ENCODE results near the gene AK5.

DNA sequence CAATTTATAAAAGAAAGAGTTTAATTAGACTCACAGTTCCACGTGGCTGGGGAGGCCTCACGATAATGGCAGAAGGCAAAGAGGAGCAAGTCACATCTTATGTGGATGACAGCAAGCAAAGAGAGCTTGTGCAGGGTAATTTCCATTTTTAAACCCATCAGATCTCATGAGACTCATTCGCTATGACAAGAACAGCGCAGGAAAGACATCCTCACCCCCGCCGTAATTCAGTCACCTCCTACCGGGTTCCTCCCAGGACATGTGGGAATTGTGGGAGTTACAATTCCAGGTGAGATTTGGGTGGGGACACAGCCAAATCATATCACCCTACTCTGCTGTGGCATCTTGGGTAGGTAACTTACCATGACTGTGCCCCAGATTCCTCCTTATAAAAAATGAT, 79.8 kb downstream of the AK5 start:
- TF ChIP-seq, protein P1, sequence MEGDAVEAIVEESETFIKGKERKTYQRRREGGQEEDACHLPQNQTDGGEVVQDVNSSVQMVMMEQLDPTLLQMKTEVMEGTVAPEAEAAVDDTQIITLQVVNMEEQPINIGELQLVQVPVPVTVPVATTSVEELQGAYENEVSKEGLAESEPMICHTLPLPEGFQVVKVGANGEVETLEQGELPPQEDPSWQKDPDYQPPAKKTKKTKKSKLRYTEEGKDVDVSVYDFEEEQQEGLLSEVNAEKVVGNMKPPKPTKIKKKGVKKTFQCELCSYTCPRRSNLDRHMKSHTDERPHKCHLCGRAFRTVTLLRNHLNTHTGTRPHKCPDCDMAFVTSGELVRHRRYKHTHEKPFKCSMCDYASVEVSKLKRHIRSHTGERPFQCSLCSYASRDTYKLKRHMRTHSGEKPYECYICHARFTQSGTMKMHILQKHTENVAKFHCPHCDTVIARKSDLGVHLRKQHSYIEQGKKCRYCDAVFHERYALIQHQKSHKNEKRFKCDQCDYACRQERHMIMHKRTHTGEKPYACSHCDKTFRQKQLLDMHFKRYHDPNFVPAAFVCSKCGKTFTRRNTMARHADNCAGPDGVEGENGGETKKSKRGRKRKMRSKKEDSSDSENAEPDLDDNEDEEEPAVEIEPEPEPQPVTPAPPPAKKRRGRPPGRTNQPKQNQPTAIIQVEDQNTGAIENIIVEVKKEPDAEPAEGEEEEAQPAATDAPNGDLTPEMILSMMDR (conservative IDR thresholded peaks at IDR 0.05; ENCODE audit: low read depth in 2 of 2) = no peak
- TF ChIP-seq POLR2AphosphoS5 (IDR thresholded peaks at IDR 0.05; ENCODE audit: low read depth) (no peak), EZH2 (IDR thresholded peaks at IDR 0.05; ENCODE audit: low read depth, unreplicated experiment) (no peak), CREB1 (CRISPR knock-in tag; IDR thresholded peaks at IDR 0.05; ENCODE audit: low read depth) (no peak), EZH2phosphoT487 (IDR thresholded peaks at IDR 0.05; ENCODE audit: unreplicated experiment) (no peak), NANOG (IDR thresholded peaks at IDR 0.05; ENCODE audit: borderline replicate concordance) (no peak), STAT1 (IDR thresholded peaks at IDR 0.05; ENCODE audit: unreplicated experiment) (no peak), JUNB (IDR thresholded peaks at IDR 0.05; ENCODE audit: unreplicated experiment) (no peak), ZNF114 (CRISPR knock-in tag; IDR thresholded peaks at IDR 0.05) (no peak), ZNF331 (CRISPR knock-in tag; IDR thresholded peaks at IDR 0.05; ENCODE audit: low read depth) (no peak)
- TF ChIP-seq, protein P2, sequence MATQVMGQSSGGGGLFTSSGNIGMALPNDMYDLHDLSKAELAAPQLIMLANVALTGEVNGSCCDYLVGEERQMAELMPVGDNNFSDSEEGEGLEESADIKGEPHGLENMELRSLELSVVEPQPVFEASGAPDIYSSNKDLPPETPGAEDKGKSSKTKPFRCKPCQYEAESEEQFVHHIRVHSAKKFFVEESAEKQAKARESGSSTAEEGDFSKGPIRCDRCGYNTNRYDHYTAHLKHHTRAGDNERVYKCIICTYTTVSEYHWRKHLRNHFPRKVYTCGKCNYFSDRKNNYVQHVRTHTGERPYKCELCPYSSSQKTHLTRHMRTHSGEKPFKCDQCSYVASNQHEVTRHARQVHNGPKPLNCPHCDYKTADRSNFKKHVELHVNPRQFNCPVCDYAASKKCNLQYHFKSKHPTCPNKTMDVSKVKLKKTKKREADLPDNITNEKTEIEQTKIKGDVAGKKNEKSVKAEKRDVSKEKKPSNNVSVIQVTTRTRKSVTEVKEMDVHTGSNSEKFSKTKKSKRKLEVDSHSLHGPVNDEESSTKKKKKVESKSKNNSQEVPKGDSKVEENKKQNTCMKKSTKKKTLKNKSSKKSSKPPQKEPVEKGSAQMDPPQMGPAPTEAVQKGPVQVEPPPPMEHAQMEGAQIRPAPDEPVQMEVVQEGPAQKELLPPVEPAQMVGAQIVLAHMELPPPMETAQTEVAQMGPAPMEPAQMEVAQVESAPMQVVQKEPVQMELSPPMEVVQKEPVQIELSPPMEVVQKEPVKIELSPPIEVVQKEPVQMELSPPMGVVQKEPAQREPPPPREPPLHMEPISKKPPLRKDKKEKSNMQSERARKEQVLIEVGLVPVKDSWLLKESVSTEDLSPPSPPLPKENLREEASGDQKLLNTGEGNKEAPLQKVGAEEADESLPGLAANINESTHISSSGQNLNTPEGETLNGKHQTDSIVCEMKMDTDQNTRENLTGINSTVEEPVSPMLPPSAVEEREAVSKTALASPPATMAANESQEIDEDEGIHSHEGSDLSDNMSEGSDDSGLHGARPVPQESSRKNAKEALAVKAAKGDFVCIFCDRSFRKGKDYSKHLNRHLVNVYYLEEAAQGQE (IDR thresholded peaks at IDR 0.05; ENCODE audit: unreplicated experiment) = no peak
- TF ChIP-seq, protein P3, sequence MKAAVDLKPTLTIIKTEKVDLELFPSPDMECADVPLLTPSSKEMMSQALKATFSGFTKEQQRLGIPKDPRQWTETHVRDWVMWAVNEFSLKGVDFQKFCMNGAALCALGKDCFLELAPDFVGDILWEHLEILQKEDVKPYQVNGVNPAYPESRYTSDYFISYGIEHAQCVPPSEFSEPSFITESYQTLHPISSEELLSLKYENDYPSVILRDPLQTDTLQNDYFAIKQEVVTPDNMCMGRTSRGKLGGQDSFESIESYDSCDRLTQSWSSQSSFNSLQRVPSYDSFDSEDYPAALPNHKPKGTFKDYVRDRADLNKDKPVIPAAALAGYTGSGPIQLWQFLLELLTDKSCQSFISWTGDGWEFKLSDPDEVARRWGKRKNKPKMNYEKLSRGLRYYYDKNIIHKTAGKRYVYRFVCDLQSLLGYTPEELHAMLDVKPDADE (IDR thresholded peaks at IDR 0.05) = no peak
- TF ChIP-seq, protein P4, sequence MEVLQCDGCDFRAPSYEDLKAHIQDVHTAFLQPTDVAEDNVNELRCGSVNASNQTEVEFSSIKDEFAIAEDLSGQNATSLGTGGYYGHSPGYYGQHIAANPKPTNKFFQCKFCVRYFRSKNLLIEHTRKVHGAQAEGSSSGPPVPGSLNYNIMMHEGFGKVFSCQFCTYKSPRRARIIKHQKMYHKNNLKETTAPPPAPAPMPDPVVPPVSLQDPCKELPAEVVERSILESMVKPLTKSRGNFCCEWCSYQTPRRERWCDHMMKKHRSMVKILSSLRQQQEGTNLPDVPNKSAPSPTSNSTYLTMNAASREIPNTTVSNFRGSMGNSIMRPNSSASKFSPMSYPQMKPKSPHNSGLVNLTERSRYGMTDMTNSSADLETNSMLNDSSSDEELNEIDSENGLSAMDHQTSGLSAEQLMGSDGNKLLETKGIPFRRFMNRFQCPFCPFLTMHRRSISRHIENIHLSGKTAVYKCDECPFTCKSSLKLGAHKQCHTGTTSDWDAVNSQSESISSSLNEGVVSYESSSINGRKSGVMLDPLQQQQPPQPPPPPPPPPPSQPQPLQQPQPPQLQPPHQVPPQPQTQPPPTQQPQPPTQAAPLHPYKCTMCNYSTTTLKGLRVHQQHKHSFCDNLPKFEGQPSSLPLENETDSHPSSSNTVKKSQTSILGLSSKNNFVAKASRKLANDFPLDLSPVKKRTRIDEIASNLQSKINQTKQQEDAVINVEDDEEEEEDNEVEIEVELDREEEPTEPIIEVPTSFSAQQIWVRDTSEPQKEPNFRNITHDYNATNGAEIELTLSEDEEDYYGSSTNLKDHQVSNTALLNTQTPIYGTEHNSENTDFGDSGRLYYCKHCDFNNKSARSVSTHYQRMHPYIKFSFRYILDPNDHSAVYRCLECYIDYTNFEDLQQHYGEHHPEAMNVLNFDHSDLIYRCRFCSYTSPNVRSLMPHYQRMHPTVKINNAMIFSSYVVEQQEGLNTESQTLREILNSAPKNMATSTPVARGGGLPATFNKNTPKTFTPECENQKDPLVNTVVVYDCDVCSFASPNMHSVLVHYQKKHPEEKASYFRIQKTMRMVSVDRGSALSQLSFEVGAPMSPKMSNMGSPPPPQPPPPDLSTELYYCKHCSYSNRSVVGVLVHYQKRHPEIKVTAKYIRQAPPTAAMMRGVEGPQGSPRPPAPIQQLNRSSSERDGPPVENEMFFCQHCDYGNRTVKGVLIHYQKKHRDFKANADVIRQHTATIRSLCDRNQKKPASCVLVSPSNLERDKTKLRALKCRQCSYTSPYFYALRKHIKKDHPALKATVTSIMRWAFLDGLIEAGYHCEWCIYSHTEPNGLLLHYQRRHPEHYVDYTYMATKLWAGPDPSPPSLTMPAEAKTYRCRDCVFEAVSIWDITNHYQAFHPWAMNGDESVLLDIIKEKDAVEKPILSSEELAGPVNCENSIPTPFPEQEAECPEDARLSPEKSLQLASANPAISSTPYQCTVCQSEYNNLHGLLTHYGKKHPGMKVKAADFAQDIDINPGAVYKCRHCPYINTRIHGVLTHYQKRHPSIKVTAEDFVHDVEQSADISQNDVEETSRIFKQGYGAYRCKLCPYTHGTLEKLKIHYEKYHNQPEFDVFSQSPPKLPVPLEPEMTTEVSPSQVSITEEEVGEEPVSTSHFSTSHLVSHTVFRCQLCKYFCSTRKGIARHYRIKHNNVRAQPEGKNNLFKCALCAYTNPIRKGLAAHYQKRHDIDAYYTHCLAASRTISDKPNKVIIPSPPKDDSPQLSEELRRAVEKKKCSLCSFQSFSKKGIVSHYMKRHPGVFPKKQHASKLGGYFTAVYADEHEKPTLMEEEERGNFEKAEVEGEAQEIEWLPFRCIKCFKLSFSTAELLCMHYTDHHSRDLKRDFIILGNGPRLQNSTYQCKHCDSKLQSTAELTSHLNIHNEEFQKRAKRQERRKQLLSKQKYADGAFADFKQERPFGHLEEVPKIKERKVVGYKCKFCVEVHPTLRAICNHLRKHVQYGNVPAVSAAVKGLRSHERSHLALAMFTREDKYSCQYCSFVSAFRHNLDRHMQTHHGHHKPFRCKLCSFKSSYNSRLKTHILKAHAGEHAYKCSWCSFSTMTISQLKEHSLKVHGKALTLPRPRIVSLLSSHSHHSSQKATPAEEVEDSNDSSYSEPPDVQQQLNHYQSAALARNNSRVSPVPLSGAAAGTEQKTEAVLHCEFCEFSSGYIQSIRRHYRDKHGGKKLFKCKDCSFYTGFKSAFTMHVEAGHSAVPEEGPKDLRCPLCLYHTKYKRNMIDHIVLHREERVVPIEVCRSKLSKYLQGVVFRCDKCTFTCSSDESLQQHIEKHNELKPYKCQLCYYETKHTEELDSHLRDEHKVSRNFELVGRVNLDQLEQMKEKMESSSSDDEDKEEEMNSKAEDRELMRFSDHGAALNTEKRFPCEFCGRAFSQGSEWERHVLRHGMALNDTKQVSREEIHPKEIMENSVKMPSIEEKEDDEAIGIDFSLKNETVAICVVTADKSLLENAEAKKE (CRISPR knock-in tag; IDR thresholded peaks at IDR 0.05) = no peak

Data from GM23338 (cell line).